Measurements from ENCODE around the gene LGALS9. TPM values are rescaled to one million over a fixed set of nuclear protein-coding genes. Genes with fewer than 3 reads are reported as not detected.

LGALS9 gene
- total and polyA plus RNA-seq, 2 donors (not counting 1 experiment from before 2014, with no cell fraction given): 1.7 to 2.1 TPM

- H3K4me3 ChIP-seq (replicated peaks in 1 of 4; ENCODE audit: control extremely low read depth in 1 of 4, insufficient read depth in 1 of 4, low read depth in 3 of 4, low read length in 4 of 4): no peak overlapping the region
- no peak overlapping the region for H2AFZ ChIP-seq (ENCODE audit: low read length)
- H4K20me1 ChIP-seq (ENCODE audit: control insufficient read depth, extremely low read depth, insufficient read depth, low read length): no peaks in the 10 kb centered on the region
- no peak overlapping the region for H3K4me2 ChIP-seq (ENCODE audit: extremely low read depth, insufficient read depth, low read length)
- DNase-seq (ENCODE audit: low read depth in 2 of 2): no peak
- no peaks in the 10 kb centered on the region for H3K79me2 ChIP-seq (ENCODE audit: control insufficient read depth, insufficient read depth, low read length)
- no peaks in the 10 kb centered on the region for H3K36me3 ChIP-seq (ENCODE audit: control insufficient read depth, insufficient read depth, low read length)
- H3K27me3 ChIP-seq (ENCODE audit: control insufficient read depth, insufficient read depth, low read length): no peaks in the 10 kb centered on the region
- no peaks in the 10 kb centered on the region for H3K4me1 ChIP-seq (ENCODE audit: control insufficient read depth, extremely low read depth, insufficient read depth, low read length)
- H3K9ac ChIP-seq (ENCODE audit: insufficient read depth, low read length): no peak overlapping the region
- no peaks in the 10 kb centered on the region for H3K9me3 ChIP-seq (ENCODE audit: control insufficient read depth, insufficient read depth, low read depth, low read length)
- no peak for TF ChIP-seq EZH2 (IDR thresholded peaks at IDR 0.05; ENCODE audit: low read length, missing control alignments)
- no peak for TF ChIP-seq CTCF (conservative IDR thresholded peaks at IDR 0.05 in 1 of 2, IDR thresholded peaks at IDR 0.05 in 1 of 2; ENCODE audit: low read depth in 1 of 2, low read length in 2 of 2)
- H3K27ac ChIP-seq (ENCODE audit: insufficient read depth, low read length): no peak overlapping the region
Observed at GRCh38 chr17:27612160-27612770, 18.7 kb upstream of the LGALS9 start.

GRCh38 chr17:27613433-27613832 is 17.6 kb upstream of the LGALS9 start:
- Histone ChIP-seq H3K4me1 (ENCODE audit: control insufficient read depth, extremely low read depth, insufficient read depth, low read length) (no peaks in the 10 kb centered on the region), H3K4me2 (ENCODE audit: extremely low read depth, insufficient read depth, low read length) (no peak overlapping the region), H3K9ac (ENCODE audit: insufficient read depth, low read length) (no peak overlapping the region), H3K27me3 (ENCODE audit: control insufficient read depth, insufficient read depth, low read length) (no peaks in the 10 kb centered on the region), H4K20me1 (ENCODE audit: control insufficient read depth, extremely low read depth, insufficient read depth, low read length) (no peaks in the 10 kb centered on the region), H3K9me3 (ENCODE audit: control insufficient read depth, insufficient read depth, low read depth, low read length) (no peaks in the 10 kb centered on the region), H2AFZ (ENCODE audit: low read length) (no peak overlapping the region), H3K36me3 (ENCODE audit: control insufficient read depth, insufficient read depth, low read length) (no peaks in the 10 kb centered on the region), H3K4me3 (replicated peaks in 1 of 4; ENCODE audit: control extremely low read depth in 1 of 4, insufficient read depth in 1 of 4, low read depth in 3 of 4, low read length in 4 of 4) (no peak overlapping the region), H3K27ac (ENCODE audit: insufficient read depth, low read length) (no peak overlapping the region), H3K79me2 (ENCODE audit: control insufficient read depth, insufficient read depth, low read length) (no peaks in the 10 kb centered on the region)
- TF ChIP-seq EZH2 (IDR thresholded peaks at IDR 0.05; ENCODE audit: low read length, missing control alignments) (no peak), CTCF (conservative IDR thresholded peaks at IDR 0.05 in 1 of 2, IDR thresholded peaks at IDR 0.05 in 1 of 2; ENCODE audit: low read depth in 1 of 2, low read length in 2 of 2) (no peak)
- no peak for DNase-seq (ENCODE audit: low read depth in 2 of 2)

GRCh38 chr17:27615121-27615520 is 15.9 kb upstream of the LGALS9 start:
- TF ChIP-seq CTCF (conservative IDR thresholded peaks at IDR 0.05 in 1 of 2, IDR thresholded peaks at IDR 0.05 in 1 of 2; ENCODE audit: low read depth in 1 of 2, low read length in 2 of 2): no peak
- TF ChIP-seq EZH2 (IDR thresholded peaks at IDR 0.05; ENCODE audit: low read length, missing control alignments): no peak
- no peak overlapping the region for H3K4me3 ChIP-seq (replicated peaks in 1 of 4; ENCODE audit: control extremely low read depth in 1 of 4, insufficient read depth in 1 of 4, low read depth in 3 of 4, low read length in 4 of 4)
- H3K4me2 ChIP-seq (ENCODE audit: extremely low read depth, insufficient read depth, low read length): no peak overlapping the region
- H2AFZ ChIP-seq (ENCODE audit: low read length): no peak overlapping the region
- no peak overlapping the region for H3K27ac ChIP-seq (ENCODE audit: insufficient read depth, low read length)
- H3K27me3 ChIP-seq (ENCODE audit: control insufficient read depth, insufficient read depth, low read length): no peaks in the 10 kb centered on the region
- no peaks in the 10 kb centered on the region for H4K20me1 ChIP-seq (ENCODE audit: control insufficient read depth, extremely low read depth, insufficient read depth, low read length)
- no peaks in the 10 kb centered on the region for H3K36me3 ChIP-seq (ENCODE audit: control insufficient read depth, insufficient read depth, low read length)
- H3K79me2 ChIP-seq (ENCODE audit: control insufficient read depth, insufficient read depth, low read length): no peaks in the 10 kb centered on the region
- H3K9me3 ChIP-seq (ENCODE audit: control insufficient read depth, insufficient read depth, low read depth, low read length): no peaks in the 10 kb centered on the region
- no peaks in the 10 kb centered on the region for H3K4me1 ChIP-seq (ENCODE audit: control insufficient read depth, extremely low read depth, insufficient read depth, low read length)
- no peak for DNase-seq (ENCODE audit: low read depth in 2 of 2)
- no peak overlapping the region for H3K9ac ChIP-seq (ENCODE audit: insufficient read depth, low read length)
